ENCODE measurements around the gene RPS6KC1. TPM values are rescaled to one million over a fixed set of nuclear protein-coding genes. Genes with fewer than 3 reads are reported as not detected.
"Not testable (repeated sequence)": the region's sequence is repeated elsewhere in the genome, so short reads cannot be mapped to it uniquely, and the experiment has no call there.

The RPS6KC1 gene
- total RNA-seq, 1 donor = 14.9 TPM

GRCh38 chr1:213318458-213318857 is 267.4 kb downstream of the RPS6KC1 start:
- not testable (repeated sequence) for H3K9me3 ChIP-seq (ENCODE audit: low read depth, low read length); H3K4me1 ChIP-seq (ENCODE audit: insufficient read depth, low read length); H3K4me3 ChIP-seq (ENCODE audit: low read length); H3K27me3 ChIP-seq (ENCODE audit: insufficient read depth, low read length)

GRCh38 chr1:213320191-213320870 is 269.3 kb downstream of the RPS6KC1 start:
- Histone ChIP-seq H3K9me3 (ENCODE audit: low read depth, low read length) (no peaks in the 10 kb centered on the region), H3K4me3 (ENCODE audit: low read length) (no peak overlapping the region), H3K27me3 (ENCODE audit: insufficient read depth, low read length) (no peaks in the 10 kb centered on the region), H3K4me1 (ENCODE audit: insufficient read depth, low read length) (peaks cover 2% of the 10 kb centered on the region)

Other genes with a start within 250 kb of the RPS6KC1 start
- gene SPATA45, start 203.6 kb upstream of the RPS6KC1 start, total RNA-seq = not detected
- gene FLVCR1, start 193.0 kb upstream of the RPS6KC1 start, total RNA-seq = 15.3 TPM
- 0.10 TPM for gene VASH2, start 100.7 kb upstream of the RPS6KC1 start, total RNA-seq
- 73.7 TPM for gene ANGEL2, start 35.4 kb upstream of the RPS6KC1 start, total RNA-seq